Stomach (tissue), 4 donors: ENCODE results near the gene PDE4D.

ENCODE experiments used
- CTCF ChIP-seq, 7 experiments: fragments of 450-650 bp in 4 of 7; fragments of 200-600 bp in 3 of 7; sonication (generic) in 3 of 7; IDR thresholded peaks; one replicate each; pipeline ENCODE4 v1.5.1; 2016 to 2019; ENCODE audit warnings: antibody characterized with exemption in 7 of 7, control low read depth in 2 of 7, mild to moderate bottlenecking in 1 of 7
- EP300 ChIP-seq: sonication (generic); formaldehyde crosslinking; IDR thresholded peaks from one replicate; pipeline ENCODE4 v1.6.1; 2017; ENCODE audit warnings: antibody characterized with exemption
- POLR2A ChIP-seq, 4 donors: fragments of 450-650 bp; IDR thresholded peaks; one replicate each; pipeline ENCODE4 v1.6.1; 2016; ENCODE audit warnings: antibody characterized with exemption in 4 of 4, control low read depth in 2 of 4, mild to moderate bottlenecking in 1 of 4, moderate library complexity in 1 of 4
- POLR2AphosphoS5 ChIP-seq, 3 donors: sonication (generic); formaldehyde crosslinking; IDR thresholded peaks; one replicate each; pipeline ENCODE4 v1.6.1; 2016; ENCODE audit warnings: antibody characterized with exemption in 3 of 3

DNA sequence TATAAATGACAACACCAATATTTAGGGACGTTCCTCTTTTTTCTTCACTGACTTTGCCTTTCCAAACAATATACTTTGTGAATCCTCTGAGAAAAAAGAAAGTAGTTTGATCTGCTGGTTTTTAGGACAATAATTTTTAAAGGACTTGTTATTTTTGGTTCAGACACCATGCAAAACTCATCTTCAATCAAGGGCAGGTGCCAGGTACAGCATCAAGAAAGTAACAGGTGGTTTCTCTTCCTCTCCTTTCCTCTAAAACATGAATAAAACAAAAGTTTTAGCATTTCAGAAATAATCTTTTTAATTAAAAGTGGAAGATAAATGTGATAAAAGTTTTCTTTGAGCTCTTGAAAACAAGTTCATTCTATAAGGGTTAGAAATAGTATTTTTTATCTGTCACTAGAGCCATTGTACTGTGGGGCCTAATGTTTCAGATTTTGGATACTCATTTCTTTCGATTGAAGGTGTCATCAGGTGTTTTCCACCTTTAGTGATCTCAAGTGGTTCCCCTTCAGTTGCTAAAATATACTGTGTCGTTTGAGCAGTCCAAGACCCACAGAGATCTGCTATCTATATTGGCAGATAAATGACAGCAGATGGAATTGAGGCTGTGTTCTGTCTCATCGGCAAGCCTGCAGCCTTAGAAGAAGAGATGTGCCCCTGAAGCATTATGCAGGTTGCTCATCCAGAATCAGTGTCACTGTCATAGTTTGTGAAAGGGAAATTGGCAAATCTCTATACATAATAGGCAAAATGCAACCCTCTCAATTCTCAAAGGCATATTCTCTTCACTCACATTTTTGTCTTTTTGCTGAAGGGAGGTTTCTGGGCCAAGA, 499.7 kb downstream of the PDE4D start:
- TF ChIP-seq POLR2AphosphoS5 (IDR thresholded peaks at IDR 0.05) (no peak), CTCF (IDR thresholded peaks at IDR 0.05) (no peak), EP300 (no peak), POLR2A (IDR thresholded peaks at IDR 0.05) (no peak)
